NCI-H226 (cell line): ENCODE data around the gene POU6F1.

Experiments
- DNase-seq: peaks from one replicate; pipeline ENCODE4 v3.0.0-alpha.2; 2015

Gene POU6F1

GRCh38 chr12:51160814-51161459 lies 56.9 kb downstream of the POU6F1 start:
- no peak for DNase-seq

DNA sequence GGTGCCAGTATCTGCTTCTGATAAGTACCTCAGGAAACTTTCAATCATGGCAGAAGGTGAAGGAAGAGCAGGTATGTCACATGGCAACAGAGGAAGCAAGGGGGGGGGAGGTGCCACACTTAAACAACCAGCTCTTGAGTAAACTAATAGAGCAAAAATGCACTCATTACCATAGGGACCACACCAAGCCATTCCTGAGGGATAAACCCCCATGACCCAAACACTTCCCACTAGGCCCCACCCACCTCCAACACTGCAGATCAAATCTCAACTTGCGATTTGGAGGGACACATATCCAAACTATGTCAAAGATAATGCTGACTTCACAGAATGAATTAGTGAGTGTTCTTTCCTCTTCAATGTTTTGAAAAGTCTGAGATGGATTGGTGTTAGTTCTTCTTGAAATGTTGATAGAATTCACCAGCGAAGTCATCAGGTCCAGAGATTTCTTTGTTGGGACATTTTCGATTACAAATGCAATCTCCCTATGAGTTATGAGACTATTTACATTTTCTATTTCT lies 61.6 kb downstream of the POU6F1 start:
- DNase-seq, result no peak

GRCh38 chr12:51152953-51153352 lies 64.9 kb downstream of the POU6F1 start:
- DNase-seq, result no peak

- no peak for DNase-seq
Measured at GRCh38 chr12:51150777-51151176, 67.1 kb downstream of the POU6F1 start.

GRCh38 chr12:51147309-51147708 lies 70.6 kb downstream of the POU6F1 start:
- DNase-seq, result no peak

DNA sequence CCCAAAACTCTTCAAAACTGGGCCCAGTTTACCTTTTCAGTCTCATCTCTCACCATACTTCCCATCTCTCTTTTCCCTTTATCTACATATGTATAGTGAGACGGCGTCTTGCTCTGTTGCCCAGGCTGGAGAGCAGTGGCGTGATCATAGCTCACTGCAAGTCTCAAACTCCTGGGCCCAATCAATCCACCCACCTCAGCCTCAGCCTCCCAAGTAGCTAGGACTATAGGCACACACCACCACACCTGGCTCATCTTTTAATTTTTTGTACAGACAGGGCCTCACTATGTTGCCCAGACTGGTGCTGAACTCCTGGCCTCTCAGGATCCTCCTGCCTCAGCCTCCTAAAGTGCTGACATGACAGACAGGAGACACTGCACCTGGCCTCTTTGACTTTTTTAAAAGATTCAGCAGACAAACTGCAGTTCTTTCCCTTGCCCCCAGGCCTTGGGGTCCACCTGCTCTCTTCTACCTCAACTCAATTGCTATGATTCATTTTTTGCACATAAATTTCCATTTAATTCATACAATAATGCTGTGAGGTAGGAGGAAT lies 78.5 kb downstream of the POU6F1 start:
- no peak for DNase-seq
